ENCODE results near the gene TTLL1. TPM values are rescaled to one million over a fixed set of nuclear protein-coding genes. Genes with fewer than 3 reads are reported as not detected.

Gene TTLL1
- total and polyA plus RNA-seq, 2 experiments from 2014 or later: 5.5 to 6.8 TPM

GRCh38 chr22:43081968-43082367 is 7.2 kb downstream of the TTLL1 start (continued):
- TF ChIP-seq ZNF462 (CRISPR knock-in tag; IDR thresholded peaks at IDR 0.05) (no peak), CTCF (conservative IDR thresholded peaks at IDR 0.05; ENCODE audit: low read depth in 2 of 2) (no peak), CREB1 (CRISPR knock-in tag; IDR thresholded peaks at IDR 0.05; ENCODE audit: low read depth) (no peak), POLR2AphosphoS5 (IDR thresholded peaks at IDR 0.05; ENCODE audit: low read depth) (no peak), ZNF114 (CRISPR knock-in tag; IDR thresholded peaks at IDR 0.05) (no peak), JUNB (IDR thresholded peaks at IDR 0.05; ENCODE audit: unreplicated experiment) (no peak), STAT1 (IDR thresholded peaks at IDR 0.05; ENCODE audit: unreplicated experiment) (no peak), ETS1 (IDR thresholded peaks at IDR 0.05) (no peak), EZH2phosphoT487 (IDR thresholded peaks at IDR 0.05; ENCODE audit: unreplicated experiment) (no peak), REST (IDR thresholded peaks at IDR 0.05; ENCODE audit: unreplicated experiment) (no peak)

Data from GM23338 (cell line).